Right lobe of liver (tissue), 4 donors: ENCODE data around the gene VDR.

Experiments
- POLR2A ChIP-seq: fragments of 450-650 bp; IDR thresholded peaks from one replicate; pipeline ENCODE4 v1.6.1; 2017; ENCODE audit warnings: antibody characterized with exemption, mild to moderate bottlenecking
- TF ChIP-seq, protein P1 (sequence below), 4 donors: fragments of 200-600 bp in 3 of 4; fragments of 450-650 bp in 1 of 4; IDR thresholded peaks; one replicate each; pipeline versions ENCODE4 v1.5.1 to v1.8.0; 2016 to 2022; ENCODE audit warnings: antibody characterized with exemption in 4 of 4, mild to moderate bottlenecking in 2 of 4
- donor health status: DM: no; HTN: no; CAD: no.
- donor health status: DM: no; HTN: no; CAD: no.
- donor health status: DM: no; HTN: yes; CAD: no.

DNA sequence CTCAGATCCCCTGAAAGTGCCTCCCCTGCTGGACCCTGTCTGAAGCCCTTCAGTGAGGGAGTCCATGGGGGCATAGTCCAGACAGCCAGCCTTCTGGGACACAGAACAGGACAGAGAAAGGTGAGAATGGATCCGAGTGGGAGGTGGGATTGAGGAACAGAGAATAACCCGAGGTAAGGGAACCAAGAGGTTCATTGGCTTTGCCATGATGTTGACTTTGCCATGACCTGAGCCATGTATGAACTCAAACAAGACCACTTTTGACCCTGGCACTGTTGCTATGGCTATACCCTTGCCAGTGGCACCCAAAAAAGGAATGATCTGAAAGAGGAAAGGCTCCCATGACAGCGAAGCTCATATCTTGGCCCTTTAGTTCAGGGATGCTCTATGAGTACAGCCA lies 22.6 kb upstream of the VDR start:
- TF ChIP-seq, protein P1, sequence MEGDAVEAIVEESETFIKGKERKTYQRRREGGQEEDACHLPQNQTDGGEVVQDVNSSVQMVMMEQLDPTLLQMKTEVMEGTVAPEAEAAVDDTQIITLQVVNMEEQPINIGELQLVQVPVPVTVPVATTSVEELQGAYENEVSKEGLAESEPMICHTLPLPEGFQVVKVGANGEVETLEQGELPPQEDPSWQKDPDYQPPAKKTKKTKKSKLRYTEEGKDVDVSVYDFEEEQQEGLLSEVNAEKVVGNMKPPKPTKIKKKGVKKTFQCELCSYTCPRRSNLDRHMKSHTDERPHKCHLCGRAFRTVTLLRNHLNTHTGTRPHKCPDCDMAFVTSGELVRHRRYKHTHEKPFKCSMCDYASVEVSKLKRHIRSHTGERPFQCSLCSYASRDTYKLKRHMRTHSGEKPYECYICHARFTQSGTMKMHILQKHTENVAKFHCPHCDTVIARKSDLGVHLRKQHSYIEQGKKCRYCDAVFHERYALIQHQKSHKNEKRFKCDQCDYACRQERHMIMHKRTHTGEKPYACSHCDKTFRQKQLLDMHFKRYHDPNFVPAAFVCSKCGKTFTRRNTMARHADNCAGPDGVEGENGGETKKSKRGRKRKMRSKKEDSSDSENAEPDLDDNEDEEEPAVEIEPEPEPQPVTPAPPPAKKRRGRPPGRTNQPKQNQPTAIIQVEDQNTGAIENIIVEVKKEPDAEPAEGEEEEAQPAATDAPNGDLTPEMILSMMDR (IDR thresholded peaks at IDR 0.05), result no peak
- no peak for TF ChIP-seq POLR2A
